IMR-90 (cell line): ENCODE data around the gene TENM3.

Source experiments
- BHLHE40 ChIP-seq: fragments of 150-350 bp; IDR thresholded peaks from 2 replicates; pipeline ENCODE4 v1.6.1; 2016; ENCODE audit warnings: mild to moderate bottlenecking, low read depth, low read length
- CEBPB ChIP-seq: IDR thresholded peaks from 2 replicates; pipeline ENCODE4 v1.6.1; 2012; ENCODE audit warnings: low read depth, low read length, improper control_type of control experiment
- CHD1 ChIP-seq: IDR thresholded peaks from 2 replicates; pipeline ENCODE4 v1.6.1; 2012; ENCODE audit warnings: low read depth, low read length, improper control_type of control experiment
- CTCF ChIP-seq: conservative IDR thresholded peaks from 2 replicates; pipeline ENCODE4 v1.5.1; 2012; ENCODE audit warnings: mild to moderate bottlenecking, low read depth, low read length, improper control_type of control experiment
- FOS ChIP-seq: fragments of 150-350 bp; IDR thresholded peaks from 2 replicates; pipeline ENCODE4 v1.6.1; 2016; ENCODE audit warnings: low read depth, low read length
- MAZ ChIP-seq: IDR thresholded peaks from 2 replicates; pipeline ENCODE4 v1.6.1; 2012; ENCODE audit warnings: low read depth, mild to moderate bottlenecking, low read length, improper control_type of control experiment, moderate library complexity, borderline replicate concordance
- MXI1 ChIP-seq: IDR thresholded peaks from 2 replicates; pipeline ENCODE4 v1.6.1; 2012; ENCODE audit warnings: low read depth, mild to moderate bottlenecking, low read length, moderate library complexity, borderline replicate concordance
- NFE2L2 ChIP-seq: fragments of 150-350 bp; IDR thresholded peaks from 2 replicates; pipeline ENCODE4 v1.6.1; 2016; ENCODE audit warnings: low read depth, mild to moderate bottlenecking, low read length
- POLR2A ChIP-seq: IDR thresholded peaks from 2 replicates; pipeline ENCODE4 v1.6.1; 2012; ENCODE audit warnings: mild to moderate bottlenecking, low read depth, low read length
- RAD21 ChIP-seq: IDR thresholded peaks from 2 replicates; pipeline ENCODE4 v1.6.1; 2012; ENCODE audit warnings: low read length, improper control_type of control experiment
- RFX5 ChIP-seq: IDR thresholded peaks from 2 replicates; pipeline ENCODE4 v1.8.0; 2012; ENCODE audit warnings: low read depth, mild to moderate bottlenecking, low read length, moderate library complexity
- SMC3 ChIP-seq: fragments of 150-350 bp; IDR thresholded peaks from 2 replicates; pipeline ENCODE4 v1.6.1; 2016; ENCODE audit warnings: low read depth, mild to moderate bottlenecking, antibody characterized with exemption, low read length, moderate library complexity
- USF2 ChIP-seq: fragments of 150-350 bp; IDR thresholded peaks from 2 replicates; pipeline ENCODE4 v1.6.1; 2017; ENCODE audit warnings: mild to moderate bottlenecking, antibody characterized with exemption, low read length, low read depth

- no peak for TF ChIP-seq CEBPB
- TF ChIP-seq CTCF = no peak
- TF ChIP-seq FOS = no peak
- no peak for TF ChIP-seq POLR2A
- TF ChIP-seq NFE2L2 = no peak
- TF ChIP-seq RAD21 = no peak
- no peak for TF ChIP-seq MAZ
- TF ChIP-seq RFX5 = no peak
- no peak for TF ChIP-seq MXI1
- no peak for TF ChIP-seq USF2
- TF ChIP-seq BHLHE40 = no peak
- TF ChIP-seq CHD1 = no peak
- TF ChIP-seq SMC3 = no peak
These were observed 221.9 kb downstream of the TENM3 start for GRCh38 chr4:182465114-182465513.
